Right lobe of liver (tissue), 6 donors: ENCODE measurements around the gene HECTD3. TPM values are rescaled to one million over a fixed set of nuclear protein-coding genes. Genes with fewer than 3 reads are reported as not detected.

Source experiments
- ATAC-seq, 4 donors: fragments of 200-7000 bp; cut with Tn5 transposase; one replicate each; pipeline ENCODE4 v1.9.1; 2020; ENCODE audit warnings: mild to moderate bottlenecking in 4 of 4, moderate library complexity in 4 of 4
- DNase-seq, 3 donors: peaks; one replicate each; pipeline ENCODE4 v3.0.0-alpha.2; 2020
- H3K27ac ChIP-seq, 3 donors: fragments of 200-600 bp; one replicate each; pipeline ENCODE4 v1.8.0; 2022
- H3K27me3 ChIP-seq, 2 donors: fragments of 200-600 bp; one replicate each; pipeline ENCODE4 v1.8.0; 2022
- H3K36me3 ChIP-seq, 4 donors: fragments of 200-600 bp; sonication (generic) in 1 of 4; one replicate each; pipeline versions ENCODE4 v1.5.1 to v1.8.0; 2017 to 2022; ENCODE audit warnings: control low read depth in 1 of 4
- H3K4me1 ChIP-seq, 4 donors: fragments of 200-600 bp; sonication (generic) in 1 of 4; one replicate each; pipeline versions ENCODE4 v1.5.1 to v1.8.0; 2017 to 2022; ENCODE audit warnings: control low read depth in 1 of 4
- H3K4me3 ChIP-seq, 3 donors: fragments of 200-600 bp; one replicate each; pipeline ENCODE4 v1.8.0; 2022
- H3K9me3 ChIP-seq, 4 donors: fragments of 200-600 bp; sonication (generic) in 1 of 4; one replicate each; pipeline versions ENCODE4 v1.5.1 to v1.8.0; 2017 to 2022; ENCODE audit warnings: control low read depth in 1 of 4
- POLR2A ChIP-seq: fragments of 450-650 bp; IDR thresholded peaks from one replicate; pipeline ENCODE4 v1.6.1; 2017; ENCODE audit warnings: antibody characterized with exemption, mild to moderate bottlenecking
- WGBS: methylation state at CpG from one replicate; pipeline ENCODE4 v1.1.6; 2018; ENCODE audit warnings: low coverage, low lambda C conversion rate; ENCODE audit not compliant: insufficient coverage; ENCODE audit errors: missing lambda C conversion rate; 5-methylcytosine and 5-hydroxymethylcytosine counted together
- intact Hi-C, 2 donors: fragments of 100-400 bp; cut with DNase I; formaldehyde crosslinking; loops; one replicate each; pipeline versions ENCODE4 v1.11.2 to v1.14.1; 2022
- total RNA-seq, 6 experiments: library from RNA; depleted of rRNA in 2 of 6; stranded (reverse); fragments of >200 nt in 2 of 6; fragmentation: NEBNext Ultra II Directional in 3 of 6; extraction: Animal tissue kit (Norgen Biotek cat#: 25700) in 3 of 6; gene quantifications; one replicate each; pipeline versions ENCODE4 v1.1.0 to v1.2.4, GENCODE V29; 2016 to 2023
- TF ChIP-seq, protein P1 (sequence below), 4 donors: fragments of 200-600 bp in 3 of 4; fragments of 450-650 bp in 1 of 4; IDR thresholded peaks; one replicate each; pipeline versions ENCODE4 v1.5.1 to v1.8.0; 2016 to 2022; ENCODE audit warnings: antibody characterized with exemption in 4 of 4, mild to moderate bottlenecking in 2 of 4
- donor health status: DM: no; HTN: yes; CAD: no.
- donor health status: DM: no; HTN: no; CAD: no.
- donor health status: DM: no; HTN: no; CAD: no.
- donor health status: DM: no; HTN: yes; CAD: no.
- donor health status: DM: no; HTN: yes; CAD: no.

The HECTD3 gene
- total RNA-seq, 6 experiments from 2014 or later, result 26.8 to 38.2 (median 29.1) TPM

DNA sequence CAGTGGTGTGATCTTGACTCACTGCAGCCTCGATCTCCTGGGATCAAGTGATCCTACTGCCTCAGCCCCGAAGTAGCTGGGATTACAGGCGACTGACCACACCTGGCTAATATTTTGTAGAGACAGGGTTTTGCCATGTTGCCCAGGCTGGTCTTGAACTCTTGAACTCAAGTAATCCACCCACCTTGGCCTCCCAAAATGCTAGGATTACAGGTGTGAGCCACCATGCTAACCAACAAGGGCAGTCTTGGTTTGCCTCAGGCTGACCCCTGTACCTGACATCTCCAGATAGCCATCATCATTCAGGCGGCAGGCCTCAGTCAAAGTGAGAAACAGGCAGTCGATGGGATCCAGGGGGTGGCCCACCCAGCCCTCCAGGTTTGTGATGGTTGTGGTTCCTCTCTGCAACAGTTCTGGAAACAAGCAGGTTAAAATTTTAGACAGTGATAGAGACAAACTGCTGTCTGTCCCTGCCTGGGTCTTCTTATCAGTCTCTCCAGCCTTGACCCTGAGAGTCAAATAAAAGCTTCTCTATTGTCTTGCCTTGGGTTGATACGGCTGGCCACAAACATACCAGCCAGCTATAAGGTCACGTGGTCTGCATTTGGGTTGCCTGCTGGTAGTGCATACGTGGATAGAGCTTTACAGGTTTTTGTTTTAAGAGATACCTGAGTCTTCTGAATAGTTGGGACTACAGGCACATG, 27.7 kb upstream of the HECTD3 start:
- intact Hi-C loops, result no loop called here
- no peaks in the 10 kb centered on the region for H3K4me1 ChIP-seq
- H3K27ac ChIP-seq, result no peak overlapping the region
- no peaks in the 10 kb centered on the region for H3K9me3 ChIP-seq
- TF ChIP-seq, protein P1, sequence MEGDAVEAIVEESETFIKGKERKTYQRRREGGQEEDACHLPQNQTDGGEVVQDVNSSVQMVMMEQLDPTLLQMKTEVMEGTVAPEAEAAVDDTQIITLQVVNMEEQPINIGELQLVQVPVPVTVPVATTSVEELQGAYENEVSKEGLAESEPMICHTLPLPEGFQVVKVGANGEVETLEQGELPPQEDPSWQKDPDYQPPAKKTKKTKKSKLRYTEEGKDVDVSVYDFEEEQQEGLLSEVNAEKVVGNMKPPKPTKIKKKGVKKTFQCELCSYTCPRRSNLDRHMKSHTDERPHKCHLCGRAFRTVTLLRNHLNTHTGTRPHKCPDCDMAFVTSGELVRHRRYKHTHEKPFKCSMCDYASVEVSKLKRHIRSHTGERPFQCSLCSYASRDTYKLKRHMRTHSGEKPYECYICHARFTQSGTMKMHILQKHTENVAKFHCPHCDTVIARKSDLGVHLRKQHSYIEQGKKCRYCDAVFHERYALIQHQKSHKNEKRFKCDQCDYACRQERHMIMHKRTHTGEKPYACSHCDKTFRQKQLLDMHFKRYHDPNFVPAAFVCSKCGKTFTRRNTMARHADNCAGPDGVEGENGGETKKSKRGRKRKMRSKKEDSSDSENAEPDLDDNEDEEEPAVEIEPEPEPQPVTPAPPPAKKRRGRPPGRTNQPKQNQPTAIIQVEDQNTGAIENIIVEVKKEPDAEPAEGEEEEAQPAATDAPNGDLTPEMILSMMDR (IDR thresholded peaks at IDR 0.05), result no peak
- no peak for TF ChIP-seq POLR2A
- WGBS, result 100% methylated on average over 1 of the region's 8 CpGs
- no peaks in the 10 kb centered on the region for H3K36me3 ChIP-seq
- DNase-seq, result no peak
- H3K27me3 ChIP-seq, result no peaks in the 10 kb centered on the region
- ATAC-seq, result no peak
- H3K4me3 ChIP-seq, result no peak overlapping the region

DNA sequence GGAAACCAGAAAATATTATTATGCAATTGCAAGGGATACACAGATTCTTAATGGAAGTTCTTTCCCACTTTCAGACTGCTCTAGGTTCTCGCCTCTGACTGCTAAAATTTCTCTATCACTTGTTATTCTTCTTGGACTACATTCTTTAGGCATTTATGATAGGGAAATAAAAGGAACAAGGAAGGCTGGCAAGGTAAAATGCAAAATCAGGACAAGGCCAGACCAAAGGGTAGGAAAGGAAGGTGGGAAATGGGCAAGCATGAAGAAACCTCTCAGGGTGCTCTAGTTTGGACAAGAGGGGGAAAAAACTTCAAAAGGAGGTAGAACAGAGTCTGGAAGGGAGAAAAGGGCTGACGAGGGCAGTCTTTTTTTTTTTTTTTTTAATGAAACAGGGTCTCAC, 27.1 kb upstream of the HECTD3 start:
- intact Hi-C loops, result no loop called here
- no peak for ATAC-seq
- TF ChIP-seq, protein P1 (IDR thresholded peaks at IDR 0.05), result no peak
- TF ChIP-seq POLR2A, result no peak
- Histone ChIP-seq H3K36me3 (no peaks in the 10 kb centered on the region), H3K9me3 (no peaks in the 10 kb centered on the region), H3K4me3 (no peak overlapping the region), H3K4me1 (no peaks in the 10 kb centered on the region), H3K27ac (no peak overlapping the region), H3K27me3 (no peaks in the 10 kb centered on the region)
- WGBS, result 98% methylated on average over 2 of the region's 2 CpGs
- no peak for DNase-seq

DNA sequence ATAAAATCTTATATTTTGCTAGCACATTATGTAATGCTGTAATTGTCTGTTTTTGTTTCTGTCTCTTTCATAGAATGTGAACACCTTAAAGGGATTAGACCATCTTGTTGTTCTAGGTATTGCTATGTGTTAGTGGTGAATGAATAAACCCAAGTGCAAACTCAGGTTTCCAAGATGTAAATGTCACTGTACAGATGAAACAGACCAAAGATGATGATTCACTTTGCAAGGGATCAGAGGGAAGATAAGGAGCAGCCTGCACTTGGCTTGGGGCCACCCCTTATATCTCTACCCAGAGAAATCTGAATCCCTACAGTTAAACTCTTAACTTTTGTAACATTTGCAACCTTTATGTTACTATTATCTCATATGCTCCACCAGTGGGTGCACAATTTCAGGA, 26.3 kb upstream of the HECTD3 start:
- Histone ChIP-seq H3K27ac (no peak overlapping the region), H3K4me1 (no peaks in the 10 kb centered on the region), H3K36me3 (no peaks in the 10 kb centered on the region), H3K4me3 (no peak overlapping the region), H3K9me3 (no peaks in the 10 kb centered on the region), H3K27me3 (no peaks in the 10 kb centered on the region)
- DNase-seq (no peak), ATAC-seq (no peak)
- intact Hi-C loops, result no loop called here
- TF ChIP-seq, protein P1 (IDR thresholded peaks at IDR 0.05), result no peak
- no peak for TF ChIP-seq POLR2A

DNA sequence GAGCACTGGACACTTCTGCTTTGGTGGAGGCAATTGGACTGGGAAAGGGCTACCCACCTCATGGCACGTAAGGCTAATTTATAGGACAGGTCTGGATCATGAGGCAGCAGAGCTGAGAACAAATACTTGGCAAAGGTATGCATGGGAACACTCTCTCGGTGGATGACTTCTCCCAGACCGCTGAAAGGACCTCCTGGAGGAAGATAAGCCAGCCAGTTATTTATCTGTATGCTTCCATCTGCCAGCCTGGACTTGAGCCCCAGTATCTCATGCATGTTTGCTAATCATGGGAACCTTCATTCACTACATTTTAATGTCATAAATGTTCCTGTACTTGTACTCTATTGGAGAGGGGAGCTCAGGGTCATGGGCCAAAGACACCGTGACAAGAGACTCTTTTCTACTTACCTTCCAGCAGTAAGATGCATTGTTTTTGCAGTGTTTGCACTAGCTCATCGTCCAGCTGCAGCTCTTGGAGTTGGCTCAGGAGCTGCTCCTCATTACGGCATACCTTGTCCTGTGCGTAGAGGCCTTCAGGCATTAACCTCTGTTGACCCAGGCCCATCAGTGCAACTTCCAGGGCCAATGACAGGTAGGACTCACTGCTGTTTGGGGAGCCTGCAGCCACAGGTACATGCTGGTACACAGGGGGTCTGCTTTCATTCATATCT, 24.6 kb upstream of the HECTD3 start:
- Histone ChIP-seq H3K36me3 (no peaks in the 10 kb centered on the region), H3K27ac (no peak overlapping the region), H3K4me1 (no peaks in the 10 kb centered on the region), H3K4me3 (no peak overlapping the region), H3K27me3 (no peaks in the 10 kb centered on the region), H3K9me3 (no peaks in the 10 kb centered on the region)
- TF ChIP-seq, protein P1 (IDR thresholded peaks at IDR 0.05), result no peak
- no peak for TF ChIP-seq POLR2A
- no peak for ATAC-seq
- WGBS, result 72% methylated on average over 4 of the region's 7 CpGs
- no peak for DNase-seq
- intact Hi-C loops, result no loop called here
